A549 treated with CORT108297 at 1 μM for 4 hours (cell line): Measurements from ENCODE around the gene NUPR1. TPM values are rescaled to one million over a fixed set of nuclear protein-coding genes. Genes with fewer than 3 reads are reported as not detected.

ENCODE experiments used
- total RNA-seq: library from RNA; stranded (reverse); fragments of 200-300 nt; extraction: Qiagen RNA extraction; gene quantifications from 5 replicates; pipeline ENCODE4 v1.2.3, GENCODE V29; 2022

NUPR1 gene
- total RNA-seq = 13.2 to 19.8 TPM (median 14.3 TPM) in 5 replicates

GRCh38 chr16:28538733-28539596 lies at the start of gene NUPR1:
Gene NUPR1 (minus strand): TSS chr16:28538974. CDS start chr16:28538907, 67 bp downstream.

GRCh38 chr16:28553776-28554633 lies 15.2 kb upstream of the NUPR1 start, which contains the start of gene SGF29:
Gene SGF29 (plus strand): TSS chr16:28553920. CDS start chr16:28581070, 27,150 bp downstream.

GRCh38 chr16:28494121-28494851 lies 44.5 kb downstream of the NUPR1 start, which contains the start of gene APOBR:
Gene APOBR (plus strand): TSS chr16:28494643. CDS start chr16:28494682, 39 bp downstream.

GRCh38 chr16:28491970-28492474 lies 46.8 kb downstream of the NUPR1 start, which contains the start of gene CLN3:
Gene CLN3 (minus strand): TSS chr16:28492074. CDS start chr16:28491759, 315 bp downstream.

Other genes with a start within 250 kb of the NUPR1 start
- gene SBK1, start 246.4 kb downstream of the NUPR1 start, total RNA-seq = 0.20 to 0.37 TPM (median 0.34 TPM) in 5 replicates
- gene NPIPB6, start 175.5 kb downstream of the NUPR1 start, total RNA-seq = 1.7 to 3.0 TPM (median 2.0 TPM) in 5 replicates
- 66.4 to 106 TPM (median 76.0 TPM) in 5 replicates for gene EIF3CL, start 135.1 kb downstream of the NUPR1 start, total RNA-seq
- gene NPIPB7, start 66.6 kb downstream of the NUPR1 start, total RNA-seq = 0.08 to 0.41 TPM (median 0.17 TPM) in 4 of 5 replicates, not detected in the other
- 21.9 to 38.9 TPM (median 35.1 TPM) in 5 replicates for gene CLN3, start 46.9 kb downstream of the NUPR1 start, total RNA-seq
- 0.05 to 0.07 TPM (median 0.06 TPM) in 5 replicates for gene APOBR, start 44.3 kb downstream of the NUPR1 start, total RNA-seq
- gene IL27, start 32.1 kb downstream of the NUPR1 start, total RNA-seq = not detected in 5 replicates
- 19.5 to 24.2 TPM (median 21.4 TPM) in 5 replicates for gene SGF29, start 14.9 kb upstream of the NUPR1 start, total RNA-seq
- gene SULT1A2, start 58.1 kb upstream of the NUPR1 start, total RNA-seq = 0.07 to 0.29 TPM (median 0.10 TPM) in 4 of 5 replicates, not detected in the other
- gene SULT1A1, start 71.1 kb upstream of the NUPR1 start, total RNA-seq = 4.3 to 7.2 TPM (median 5.7 TPM) in 5 replicates
- 0.31 to 0.52 TPM (median 0.47 TPM) in 5 replicates for gene NPIPB8, start 99.1 kb upstream of the NUPR1 start, total RNA-seq
- 202 to 359 TPM (median 356 TPM) in 5 replicates for gene EIF3C, start 172.5 kb upstream of the NUPR1 start, total RNA-seq
- 1.4 to 2.3 TPM (median 1.7 TPM) in 5 replicates for gene NPIPB9, start 212.8 kb upstream of the NUPR1 start, total RNA-seq